ENCODE results near the gene DNAJB7.
A peak's percentile ranks its signal among the peaks of the same experiment; 100 is the strongest.
"Not testable (repeated sequence)": the region's sequence is repeated elsewhere in the genome, so short reads cannot be mapped to it uniquely, and the experiment has no call there.

DNAJB7 gene

GRCh38 chr22:40862013-40862412 lies at the start of gene DNAJB7:
DNAJB7 (minus strand) TSS chr22:40862113; CDS start chr22:40861994, 119 bp downstream.
- DNase-seq (ENCODE audit: low read depth, low spot score): no peak

- no peak for DNase-seq (ENCODE audit: low read depth, low spot score)
Observed at GRCh38 chr22:40908895-40909294, 47.0 kb upstream of the DNAJB7 start.

- DNase-seq (ENCODE audit: low read depth, low spot score): no peak
Observed at GRCh38 chr22:40904101-40904500, 42.2 kb upstream of the DNAJB7 start.

- DNase-seq (ENCODE audit: low read depth, low spot score): peak; percentile 8
Observed at GRCh38 chr22:40898850-40899357, 37.0 kb upstream of the DNAJB7 start.

GRCh38 chr22:40894417-40894816 lies 32.5 kb upstream of the DNAJB7 start:
- DNase-seq (ENCODE audit: low read depth, low spot score): no peak

- no peak for DNase-seq (ENCODE audit: low read depth, low spot score)
Observed at GRCh38 chr22:40890881-40891280, 29.0 kb upstream of the DNAJB7 start.

GRCh38 chr22:40889116-40889515 lies 27.2 kb upstream of the DNAJB7 start:
- no peak for DNase-seq (ENCODE audit: low read depth, low spot score)

- DNase-seq (ENCODE audit: low read depth, low spot score): no peak
Observed at GRCh38 chr22:40878922-40879321, 17.0 kb upstream of the DNAJB7 start.

GRCh38 chr22:40877488-40877887 lies 15.6 kb upstream of the DNAJB7 start:
- DNase-seq (ENCODE audit: low read depth, low spot score): no peak

GRCh38 chr22:40876907-40877306 lies 15.0 kb upstream of the DNAJB7 start:
- DNase-seq (ENCODE audit: low read depth, low spot score): no peak

GRCh38 chr22:40875111-40875510 lies 13.2 kb upstream of the DNAJB7 start:
- DNase-seq (ENCODE audit: low read depth, low spot score): no peak

- DNase-seq (ENCODE audit: low read depth, low spot score): no peak
Observed at GRCh38 chr22:40874016-40874415, 12.1 kb upstream of the DNAJB7 start.

GRCh38 chr22:40868379-40868778 lies 6.5 kb upstream of the DNAJB7 start:
- DNase-seq (ENCODE audit: low read depth, low spot score): not testable (repeated sequence)

- no peak for DNase-seq (ENCODE audit: low read depth, low spot score)
Observed at GRCh38 chr22:40867109-40867508, 5.2 kb upstream of the DNAJB7 start.

GRCh38 chr22:40862537-40862936 lies 624 bp upstream of the DNAJB7 start:
- no peak for DNase-seq (ENCODE audit: low read depth, low spot score)

GRCh38 chr22:40857309-40857855 lies 4.5 kb downstream of the DNAJB7 start:
- DNase-seq (ENCODE audit: low read depth, low spot score): no peak

- peak; percentile 91 for DNase-seq (ENCODE audit: low read depth, low spot score)
Observed at GRCh38 chr22:40856513-40857308, 5.2 kb downstream of the DNAJB7 start, which contains the start of the genes ST13 and XPNPEP3. ST13 (minus strand) TSS chr22:40856639; CDS start chr22:40856540, 99 bp downstream. XPNPEP3 (plus strand) TSS chr22:40857148; CDS start chr22:40857182, 34 bp downstream.

- DNase-seq (ENCODE audit: low read depth, low spot score): no peak
Observed at GRCh38 chr22:40855979-40856512, 5.9 kb downstream of the DNAJB7 start.

- DNase-seq (ENCODE audit: low read depth, low spot score): no peak
Observed at GRCh38 chr22:40855071-40855978, 6.6 kb downstream of the DNAJB7 start.

- no peak for DNase-seq (ENCODE audit: low read depth, low spot score)
Observed at GRCh38 chr22:40853961-40854360, 8.0 kb downstream of the DNAJB7 start.

- DNase-seq (ENCODE audit: low read depth, low spot score): no peak
Observed at GRCh38 chr22:40853333-40853732, 8.6 kb downstream of the DNAJB7 start.

GRCh38 chr22:40845816-40846215 lies 16.1 kb downstream of the DNAJB7 start:
- not testable (repeated sequence) for DNase-seq (ENCODE audit: low read depth, low spot score)
